Parathyroid adenoma (tissue), 2 donors: Measurements from ENCODE around the gene PABPN1.

Experiments
- H2AFZ ChIP-seq: fragments of 300-600 bp; sonication (generic); one replicate; pipeline ENCODE4 v1.7.0; 2017; ENCODE audit warnings: antibody characterized with exemption, mild to moderate bottlenecking
- H3K27ac ChIP-seq: fragments of 300-600 bp; sonication (generic); one replicate; pipeline ENCODE4 v1.7.0; 2017
- H3K27me3 ChIP-seq: fragments of 300-600 bp; sonication (generic); one replicate; pipeline ENCODE4 v1.7.0; 2017; ENCODE audit warnings: low read length; ENCODE audit not compliant: control insufficient read depth, insufficient read depth
- H3K36me3 ChIP-seq: fragments of 300-600 bp; sonication (generic); one replicate; pipeline ENCODE4 v1.7.0; 2017; ENCODE audit warnings: low read length; ENCODE audit not compliant: control insufficient read depth, insufficient read depth
- H3K4me1 ChIP-seq: fragments of 300-600 bp; sonication (generic); one replicate; pipeline ENCODE4 v1.7.0; 2017; ENCODE audit warnings: control low read depth
- H3K4me2 ChIP-seq: fragments of 300-600 bp; sonication (generic); one replicate; pipeline ENCODE4 v1.7.0; 2017; ENCODE audit warnings: low read length
- H3K4me3 ChIP-seq: fragments of 300-600 bp; sonication (generic); one replicate; pipeline ENCODE4 v1.7.0; 2017; ENCODE audit warnings: low read depth, low read length
- H3K79me2 ChIP-seq: fragments of 300-600 bp; sonication (generic); one replicate; pipeline ENCODE4 v1.7.0; 2017; ENCODE audit warnings: control low read depth
- H3K9ac ChIP-seq: fragments of 300-600 bp; sonication (generic); one replicate; pipeline ENCODE4 v1.7.0; 2017; ENCODE audit warnings: mild to moderate bottlenecking
- H3K9me3 ChIP-seq: fragments of 300-600 bp; sonication (generic); one replicate; pipeline ENCODE4 v1.7.0; 2017; ENCODE audit warnings: low read length; ENCODE audit not compliant: control insufficient read depth
- TF ChIP-seq, protein P1 (sequence below): fragments of 300-600 bp; sonication (generic); IDR thresholded peaks from one replicate; pipeline ENCODE4 v1.7.0; 2017; ENCODE audit warnings: antibody characterized with exemption, mild to moderate bottlenecking
- donor health status: primary hyperparathyroidism.

The PABPN1 gene

DNA sequence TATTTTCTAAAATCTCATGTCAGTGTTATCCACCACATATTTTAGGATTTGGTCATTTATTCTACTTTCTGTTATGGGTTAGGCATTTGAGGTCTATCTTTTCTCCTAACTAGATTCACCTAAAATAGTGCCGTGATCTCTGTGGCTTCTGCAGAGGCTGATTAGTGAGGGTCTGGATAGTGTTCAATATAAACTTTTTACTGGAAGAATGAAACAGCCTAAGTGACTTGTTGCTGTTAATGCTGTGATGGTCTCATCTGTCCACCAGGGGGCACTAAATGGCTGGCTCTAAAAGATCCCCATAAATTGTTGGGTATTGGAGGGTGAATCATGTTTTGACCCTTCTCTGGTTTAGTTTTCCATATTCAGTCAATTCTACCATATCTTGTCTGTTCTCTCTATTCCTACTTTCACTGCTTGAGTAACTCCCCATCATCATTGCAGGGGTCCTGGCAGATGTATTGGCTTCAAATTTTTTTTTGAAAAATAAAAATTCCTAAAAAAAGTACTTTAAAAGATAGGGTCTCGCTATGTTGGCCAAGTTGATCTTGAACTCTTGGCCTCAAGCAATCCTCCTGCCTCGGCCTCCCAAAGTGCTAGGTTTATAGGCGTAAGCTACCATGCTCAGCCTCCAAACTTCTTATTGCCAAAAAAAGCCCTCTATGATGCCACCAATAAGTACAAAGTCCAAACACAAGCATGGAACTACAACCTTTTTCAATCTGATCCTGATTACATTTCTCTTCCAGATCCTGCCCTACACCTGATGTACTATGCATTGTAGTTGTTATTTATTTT lies 6.9 kb downstream of the PABPN1 start:
- H3K9ac ChIP-seq = no peak overlapping the region
- no peak overlapping the region for H2AFZ ChIP-seq
- no peak overlapping the region for H3K27ac ChIP-seq
- no peaks in the 10 kb centered on the region for H3K27me3 ChIP-seq
- peaks cover 2% of the 10 kb centered on the region for H3K4me1 ChIP-seq
- no peak overlapping the region for H3K4me2 ChIP-seq
- peaks cover under 1% of the 10 kb centered on the region for H3K79me2 ChIP-seq
- TF ChIP-seq, protein P1, sequence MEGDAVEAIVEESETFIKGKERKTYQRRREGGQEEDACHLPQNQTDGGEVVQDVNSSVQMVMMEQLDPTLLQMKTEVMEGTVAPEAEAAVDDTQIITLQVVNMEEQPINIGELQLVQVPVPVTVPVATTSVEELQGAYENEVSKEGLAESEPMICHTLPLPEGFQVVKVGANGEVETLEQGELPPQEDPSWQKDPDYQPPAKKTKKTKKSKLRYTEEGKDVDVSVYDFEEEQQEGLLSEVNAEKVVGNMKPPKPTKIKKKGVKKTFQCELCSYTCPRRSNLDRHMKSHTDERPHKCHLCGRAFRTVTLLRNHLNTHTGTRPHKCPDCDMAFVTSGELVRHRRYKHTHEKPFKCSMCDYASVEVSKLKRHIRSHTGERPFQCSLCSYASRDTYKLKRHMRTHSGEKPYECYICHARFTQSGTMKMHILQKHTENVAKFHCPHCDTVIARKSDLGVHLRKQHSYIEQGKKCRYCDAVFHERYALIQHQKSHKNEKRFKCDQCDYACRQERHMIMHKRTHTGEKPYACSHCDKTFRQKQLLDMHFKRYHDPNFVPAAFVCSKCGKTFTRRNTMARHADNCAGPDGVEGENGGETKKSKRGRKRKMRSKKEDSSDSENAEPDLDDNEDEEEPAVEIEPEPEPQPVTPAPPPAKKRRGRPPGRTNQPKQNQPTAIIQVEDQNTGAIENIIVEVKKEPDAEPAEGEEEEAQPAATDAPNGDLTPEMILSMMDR = peak; percentile 92
- no peaks in the 10 kb centered on the region for H3K9me3 ChIP-seq
- H3K36me3 ChIP-seq = no peaks in the 10 kb centered on the region
- H3K4me3 ChIP-seq = peak overlapping the region; percentile 31

- no peak overlapping the region for H3K4me2 ChIP-seq
- no peak overlapping the region for H3K4me3 ChIP-seq
- H2AFZ ChIP-seq = no peak overlapping the region
- H3K27me3 ChIP-seq = no peaks in the 10 kb centered on the region
- no peaks in the 10 kb centered on the region for H3K9me3 ChIP-seq
- H3K79me2 ChIP-seq = no peaks in the 10 kb centered on the region
- no peaks in the 10 kb centered on the region for H3K36me3 ChIP-seq
- TF ChIP-seq, protein P1 = no peak
- no peaks in the 10 kb centered on the region for H3K4me1 ChIP-seq
- no peak overlapping the region for H3K27ac ChIP-seq
- H3K9ac ChIP-seq = no peak overlapping the region
Measured at GRCh38 chr14:23335623-23336022, 14.4 kb downstream of the PABPN1 start.

DNA sequence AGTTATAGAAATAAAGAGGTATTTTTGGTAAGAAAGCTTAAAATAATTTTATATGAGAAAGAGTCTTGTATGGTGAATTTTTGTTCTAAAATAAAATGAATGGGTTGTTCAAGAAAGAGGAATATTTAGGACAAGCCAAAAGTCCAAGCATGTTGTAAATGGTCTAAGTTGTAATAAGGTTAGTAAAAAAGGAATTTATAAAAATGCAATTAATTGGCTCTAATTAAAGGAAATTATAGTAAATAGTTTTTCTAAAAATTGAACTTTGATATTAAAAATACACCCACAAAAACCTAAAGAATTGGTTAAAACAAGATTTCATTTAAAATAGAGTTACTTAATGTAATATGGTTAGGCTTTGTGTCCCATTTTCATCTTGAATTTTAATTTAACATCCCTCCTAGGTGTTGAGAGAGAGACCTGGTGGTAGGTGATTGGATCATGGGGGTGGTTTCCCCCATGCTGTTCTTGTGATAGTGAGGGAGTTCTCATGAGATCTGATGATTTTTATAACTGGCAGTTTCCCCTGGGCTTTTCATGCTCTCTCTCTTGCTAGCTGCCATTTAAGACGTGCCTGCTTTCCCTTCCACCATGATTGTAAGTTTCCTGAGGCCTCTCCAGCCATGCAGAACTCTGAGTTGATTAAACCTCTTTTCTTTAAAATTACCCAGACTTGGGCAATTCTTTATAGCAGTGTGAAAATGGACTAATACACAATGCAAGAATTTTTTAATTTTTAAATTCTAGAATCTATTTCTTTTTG lies 18.4 kb downstream of the PABPN1 start:
- no peak overlapping the region for H3K9ac ChIP-seq
- H3K79me2 ChIP-seq = no peaks in the 10 kb centered on the region
- no peaks in the 10 kb centered on the region for H3K36me3 ChIP-seq
- no peaks in the 10 kb centered on the region for H3K9me3 ChIP-seq
- H3K4me1 ChIP-seq = no peaks in the 10 kb centered on the region
- H2AFZ ChIP-seq = no peak overlapping the region
- TF ChIP-seq, protein P1 = no peak
- no peak overlapping the region for H3K27ac ChIP-seq
- no peak overlapping the region for H3K4me3 ChIP-seq
- no peak overlapping the region for H3K4me2 ChIP-seq
- H3K27me3 ChIP-seq = no peaks in the 10 kb centered on the region

- no peaks in the 10 kb centered on the region for H3K36me3 ChIP-seq
- H3K79me2 ChIP-seq = no peaks in the 10 kb centered on the region
- H3K27ac ChIP-seq = no peak overlapping the region
Measured at GRCh38 chr14:23344481-23344880, 23.2 kb downstream of the PABPN1 start.

More at GRCh38 chr14:23344481-23344880, 23.2 kb downstream of the PABPN1 start:
- no peak overlapping the region for H3K9ac ChIP-seq
- no peaks in the 10 kb centered on the region for H3K9me3 ChIP-seq
- H3K4me1 ChIP-seq = no peaks in the 10 kb centered on the region
- no peak overlapping the region for H2AFZ ChIP-seq
- H3K27me3 ChIP-seq = no peaks in the 10 kb centered on the region
- H3K4me3 ChIP-seq = no peak overlapping the region
- no peak overlapping the region for H3K4me2 ChIP-seq
- TF ChIP-seq, protein P1 = no peak
